ENCODE results near the gene NAA16. TPM values are rescaled to one million over a fixed set of nuclear protein-coding genes. Genes with fewer than 3 reads are reported as not detected.

The NAA16 gene
- total and polyA plus RNA-seq, 2 donors (not counting 1 experiment from before 2014, with no cell fraction given), result 14.3 to 33.5 TPM

- no peaks in the 10 kb centered on the region for H3K27me3 Mint-ChIP-seq
- TF ChIP-seq CTCF (IDR thresholded peaks at IDR 0.05) (no peak), EZH2 (IDR thresholded peaks at IDR 0.05; ENCODE audit: borderline replicate concordance, insufficient read depth, low read depth, low read length, poor library complexity, severe bottlenecking) (no peak)
- Histone ChIP-seq H2AFZ (ENCODE audit: insufficient read depth, low read depth, low read length, poor library complexity, severe bottlenecking) (no peak overlapping the region), H4K20me1 (ENCODE audit: control insufficient read depth, insufficient read depth, low read length, poor library complexity, severe bottlenecking) (no peaks in the 10 kb centered on the region), H3K27ac (ENCODE audit: low read length in 2 of 2) (no peak overlapping the region), H3K4me1 (ENCODE audit: control insufficient read depth in 2 of 2, insufficient read depth in 2 of 2, low read length in 2 of 2) (no peaks in the 10 kb centered on the region), H3K4me3 (ENCODE audit: control extremely low read depth in 1 of 5, extremely low read depth in 1 of 5, insufficient read depth in 1 of 5, low read depth in 2 of 5, low read length in 4 of 5) (no peak overlapping the region), H3K27me3 (replicated peaks in 1 of 4; ENCODE audit: control extremely low read depth in 1 of 4, control insufficient read depth in 3 of 4, insufficient read depth in 4 of 4, low read length in 3 of 4) (no peaks in the 10 kb centered on the region), H3K9me3 (ENCODE audit: control extremely low read depth in 1 of 3, control insufficient read depth in 2 of 3, insufficient read depth in 1 of 3, low read length in 2 of 3) (peaks cover 0 to 1% (median 0%) of the 10 kb centered on the region in 3 donors), H3K36me3 (replicated peaks in 1 of 2; ENCODE audit: control extremely low read depth in 1 of 2, control insufficient read depth in 1 of 2, extremely low read depth in 1 of 2, insufficient read depth in 2 of 2, low read length in 1 of 2) (no peaks in the 10 kb centered on the region), H3K4me2 (replicated peaks; ENCODE audit: low read depth, low read length, poor library complexity, severe bottlenecking) (no peak overlapping the region), H3K79me2 (ENCODE audit: control insufficient read depth, insufficient read depth, low read length) (no peaks in the 10 kb centered on the region), H3K9ac (ENCODE audit: low read length) (no peak overlapping the region)
- H3K4me1 Mint-ChIP-seq, result peaks cover 2% of the 10 kb centered on the region
- no peak overlapping the region for H3K27ac Mint-ChIP-seq
- no peak overlapping the region for H3K4me3 Mint-ChIP-seq
- ChIA-PET POLR2A (interaction anchor here (0.6 kb wide), 1 partner anchor 15 kb away, joined by 4 read pairs; no protein-coding TSS in a partner anchor), CTCF (interaction anchor here (0.7 to 1.2 kb wide), 2 partner anchors 8 to 757 kb away, joined by 3 read pairs; no protein-coding TSS in a partner anchor)
- ATAC-seq (ENCODE audit: low read depth) (no peak), DNase-seq (no peak)
- intact Hi-C loops (cut with micrococcal nuclease), result no loop called here
- no peaks in the 10 kb centered on the region for H3K9me3 Mint-ChIP-seq (ENCODE audit: insufficient read depth)
- WGBS (ENCODE audit: insufficient coverage), result 92% methylated on average over 1 of the region's 4 CpGs
These were observed 11.6 kb upstream of the NAA16 start for GRCh38 chr13:41299316-41300094.

GRCh38 chr13:41302743-41303142, 8.3 kb upstream of the NAA16 start:
- Mint-ChIP-seq H3K27ac (no peak overlapping the region), H3K9me3 (ENCODE audit: insufficient read depth) (no peaks in the 10 kb centered on the region), H3K4me3 (no peak overlapping the region), H3K27me3 (no peaks in the 10 kb centered on the region), H3K4me1 (peaks cover 2% of the 10 kb centered on the region)
- Histone ChIP-seq H3K9ac (ENCODE audit: low read length) (no peak overlapping the region), H3K4me1 (ENCODE audit: control insufficient read depth in 2 of 2, insufficient read depth in 2 of 2, low read length in 2 of 2) (no peaks in the 10 kb centered on the region), H2AFZ (ENCODE audit: insufficient read depth, low read depth, low read length, poor library complexity, severe bottlenecking) (no peak overlapping the region), H4K20me1 (ENCODE audit: control insufficient read depth, insufficient read depth, low read length, poor library complexity, severe bottlenecking) (no peaks in the 10 kb centered on the region), H3K27ac (ENCODE audit: low read length in 2 of 2) (no peak overlapping the region), H3K79me2 (ENCODE audit: control insufficient read depth, insufficient read depth, low read length) (no peaks in the 10 kb centered on the region), H3K4me2 (replicated peaks; ENCODE audit: low read depth, low read length, poor library complexity, severe bottlenecking) (no peak overlapping the region), H3K27me3 (replicated peaks in 1 of 4; ENCODE audit: control extremely low read depth in 1 of 4, control insufficient read depth in 3 of 4, insufficient read depth in 4 of 4, low read length in 3 of 4) (no peaks in the 10 kb centered on the region), H3K36me3 (replicated peaks in 1 of 2; ENCODE audit: control extremely low read depth in 1 of 2, control insufficient read depth in 1 of 2, extremely low read depth in 1 of 2, insufficient read depth in 2 of 2, low read length in 1 of 2) (no peaks in the 10 kb centered on the region), H3K9me3 (ENCODE audit: control extremely low read depth in 1 of 3, control insufficient read depth in 2 of 3, insufficient read depth in 1 of 3, low read length in 2 of 3) (no peaks in the 10 kb centered on the region), H3K4me3 (ENCODE audit: control extremely low read depth in 1 of 5, extremely low read depth in 1 of 5, insufficient read depth in 1 of 5, low read depth in 2 of 5, low read length in 4 of 5) (no peak overlapping the region)
- intact Hi-C loops (cut with micrococcal nuclease), result no loop called here
- ATAC-seq (ENCODE audit: low read depth) (no peak), DNase-seq (no peak)
- TF ChIP-seq CTCF (IDR thresholded peaks at IDR 0.05) (no peak), EZH2 (IDR thresholded peaks at IDR 0.05; ENCODE audit: borderline replicate concordance, insufficient read depth, low read depth, low read length, poor library complexity, severe bottlenecking) (no peak)
- ChIA-PET POLR2A (no interaction called here), CTCF (interaction anchor here (0.6 kb wide), 1 partner anchor 47 kb away, joined by 3 read pairs; no protein-coding TSS in a partner anchor)
- WGBS (ENCODE audit: insufficient coverage), result 100% methylated on average over 2 of the region's 3 CpGs
